Measurements from ENCODE around the gene FAM13A. TPM values are rescaled to one million over a fixed set of nuclear protein-coding genes. Genes with fewer than 3 reads are reported as not detected.

The FAM13A gene
- polyA plus RNA-seq, 1 of the 3 experiments (the other 2 are of a cell fraction): 0.67 TPM

GRCh38 chr4:88736264-88736663, 320.7 kb downstream of the FAM13A start:
- TF ChIP-seq NRF1 (IDR thresholded peaks at IDR 0.05; ENCODE audit: low read depth, low read length): no peak
- no peak for TF ChIP-seq ZBTB33 (IDR thresholded peaks at IDR 0.05; ENCODE audit: borderline replicate concordance, low read depth)
- no peak for TF ChIP-seq MAX (IDR thresholded peaks at IDR 0.05; ENCODE audit: low read depth)
- TF ChIP-seq ELF1 (IDR thresholded peaks at IDR 0.05): no peak
- TF ChIP-seq SMC3 (IDR thresholded peaks at IDR 0.05; ENCODE audit: low read depth, low read length): no peak
- TF ChIP-seq NFIC (IDR thresholded peaks at IDR 0.05; ENCODE audit: borderline replicate concordance): no peak
- TF ChIP-seq SIN3A (IDR thresholded peaks at IDR 0.05; ENCODE audit: borderline replicate concordance, low read depth, low read length): no peak
- TF ChIP-seq FOSL2 (IDR thresholded peaks at IDR 0.05; ENCODE audit: borderline replicate concordance, low read depth): no peak
- TF ChIP-seq CTCF (IDR thresholded peaks at IDR 0.05): no peak
- TF ChIP-seq USF2 (IDR thresholded peaks at IDR 0.05; ENCODE audit: borderline replicate concordance, low read depth, low read length): no peak
- H3K27me3 ChIP-seq (ENCODE audit: insufficient read depth): no peaks in the 10 kb centered on the region
- H3K36me3 ChIP-seq (replicated peaks in 1 of 2; ENCODE audit: control insufficient read depth in 1 of 2, insufficient read depth in 2 of 2, low read length in 1 of 2): peaks cover 0 to 10% of the 10 kb centered on the region in 2 experiments
- WGBS (ENCODE audit: low lambda C conversion rate): 91% methylated on average over 3 of the region's 3 CpGs
- H3K9me3 ChIP-seq: no peaks in the 10 kb centered on the region
- no peaks in the 10 kb centered on the region for H3K79me2 ChIP-seq (ENCODE audit: insufficient read depth)
- no peaks in the 10 kb centered on the region; a peak in 1 of 4 replicates for H3K4me1 ChIP-seq (ENCODE audit: control insufficient read depth in 1 of 2, insufficient read depth in 2 of 2, low read depth in 1 of 2, low read length in 1 of 2)
- no peaks in the 10 kb centered on the region for H3F3A ChIP-seq (replicated peaks; ENCODE audit: insufficient read depth)
- no peak overlapping the region for H3K4me3 ChIP-seq (ENCODE audit: low read depth in 2 of 2, low read length in 1 of 2)
- no peak overlapping the region for H2AFZ ChIP-seq (ENCODE audit: low read depth)
- no peak for DNase-seq
- no peak overlapping the region for H3K27ac ChIP-seq (ENCODE audit: low read depth in 2 of 2, low read length in 1 of 2)
- H3K9me2 ChIP-seq: no peaks in the 10 kb centered on the region
- H3K9ac ChIP-seq: no peak overlapping the region
- H3K4me2 ChIP-seq: no peak overlapping the region
- no peaks in the 10 kb centered on the region for H4K20me1 ChIP-seq (ENCODE audit: insufficient read depth)
- ChIA-PET POLR2A (no interaction called here), CTCF (interaction anchor here (0.8 to 2.3 kb wide), 2 partner anchors 27 to 524 kb away, joined by 4 to 7 read pairs; no protein-coding TSS in a partner anchor)

GRCh38 chr4:88735564-88735963, 321.4 kb downstream of the FAM13A start:
- no peak for DNase-seq
- H3K36me3 ChIP-seq (replicated peaks in 1 of 2; ENCODE audit: control insufficient read depth in 1 of 2, insufficient read depth in 2 of 2, low read length in 1 of 2): peaks cover 0 to 12% of the 10 kb centered on the region in 2 experiments
- H3K4me2 ChIP-seq: no peak overlapping the region
- ChIA-PET CTCF (interaction anchor here (0.8 to 2.3 kb wide), 2 partner anchors 27 to 524 kb away, joined by 4 to 7 read pairs; no protein-coding TSS in a partner anchor), POLR2A (no interaction called here)
- no peak overlapping the region for H3K4me3 ChIP-seq (ENCODE audit: low read depth in 2 of 2, low read length in 1 of 2)
- WGBS (ENCODE audit: low lambda C conversion rate): 100% methylated on average over 1 of the region's 1 CpG
- H3K9ac ChIP-seq: no peak overlapping the region
- H3K79me2 ChIP-seq (ENCODE audit: insufficient read depth): no peaks in the 10 kb centered on the region
- no peaks in the 10 kb centered on the region for H3K27me3 ChIP-seq (ENCODE audit: insufficient read depth)
- H3K4me1 ChIP-seq (ENCODE audit: control insufficient read depth in 1 of 2, insufficient read depth in 2 of 2, low read depth in 1 of 2, low read length in 1 of 2): no peaks in the 10 kb centered on the region; a peak in 1 of 4 replicates
- no peaks in the 10 kb centered on the region for H3K9me3 ChIP-seq
- no peak overlapping the region for H2AFZ ChIP-seq (ENCODE audit: low read depth)
- no peaks in the 10 kb centered on the region for H4K20me1 ChIP-seq (ENCODE audit: insufficient read depth)
- no peak overlapping the region for H3K27ac ChIP-seq (ENCODE audit: low read depth in 2 of 2, low read length in 1 of 2)
- H3K9me2 ChIP-seq: no peaks in the 10 kb centered on the region
- H3F3A ChIP-seq (replicated peaks; ENCODE audit: insufficient read depth): no peaks in the 10 kb centered on the region
- TF ChIP-seq ELF1 (IDR thresholded peaks at IDR 0.05) (no peak), RCOR1 (IDR thresholded peaks at IDR 0.05; ENCODE audit: low read length) (no peak), RXRA (IDR thresholded peaks at IDR 0.05; ENCODE audit: borderline replicate concordance, low read depth) (no peak), CTCF (IDR thresholded peaks at IDR 0.05) (no peak), GABPA (IDR thresholded peaks at IDR 0.05; ENCODE audit: low read depth) (no peak), FOXM1 (IDR thresholded peaks at IDR 0.05; ENCODE audit: low read depth) (no peak), REST (IDR thresholded peaks at IDR 0.05; ENCODE audit: low read depth, low read length) (no peak), NFIC (IDR thresholded peaks at IDR 0.05; ENCODE audit: borderline replicate concordance) (no peak), CHD2 (IDR thresholded peaks at IDR 0.05; ENCODE audit: low read length, partially characterized antibody) (no peak)
